ENCODE results near the gene CACNA2D2.
"Not testable (repeated sequence)": the region's sequence is repeated elsewhere in the genome, so short reads cannot be mapped to it uniquely, and the experiment has no call there.

Gene CACNA2D2

DNA sequence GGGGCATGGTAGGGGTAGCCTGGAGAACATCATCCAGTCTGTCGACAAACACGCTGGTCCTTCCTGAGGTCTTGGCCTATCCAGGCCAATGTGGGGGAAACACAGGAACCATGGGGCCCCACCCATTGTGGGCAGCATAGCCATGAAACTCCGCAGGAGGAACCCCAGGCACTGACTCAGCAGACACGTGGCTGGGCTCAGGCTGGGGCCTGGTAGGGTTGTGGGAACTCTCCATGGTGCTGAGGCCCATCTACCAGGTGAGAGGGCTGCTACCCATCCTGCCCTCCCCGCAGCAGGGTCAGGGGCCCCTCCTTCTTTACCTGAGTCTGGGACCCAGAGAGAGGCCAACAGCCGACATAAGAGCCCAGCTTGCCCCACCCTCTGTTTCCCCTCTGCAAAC, 22.6 kb upstream of the CACNA2D2 start:
- no peak for DNase-seq

DNA sequence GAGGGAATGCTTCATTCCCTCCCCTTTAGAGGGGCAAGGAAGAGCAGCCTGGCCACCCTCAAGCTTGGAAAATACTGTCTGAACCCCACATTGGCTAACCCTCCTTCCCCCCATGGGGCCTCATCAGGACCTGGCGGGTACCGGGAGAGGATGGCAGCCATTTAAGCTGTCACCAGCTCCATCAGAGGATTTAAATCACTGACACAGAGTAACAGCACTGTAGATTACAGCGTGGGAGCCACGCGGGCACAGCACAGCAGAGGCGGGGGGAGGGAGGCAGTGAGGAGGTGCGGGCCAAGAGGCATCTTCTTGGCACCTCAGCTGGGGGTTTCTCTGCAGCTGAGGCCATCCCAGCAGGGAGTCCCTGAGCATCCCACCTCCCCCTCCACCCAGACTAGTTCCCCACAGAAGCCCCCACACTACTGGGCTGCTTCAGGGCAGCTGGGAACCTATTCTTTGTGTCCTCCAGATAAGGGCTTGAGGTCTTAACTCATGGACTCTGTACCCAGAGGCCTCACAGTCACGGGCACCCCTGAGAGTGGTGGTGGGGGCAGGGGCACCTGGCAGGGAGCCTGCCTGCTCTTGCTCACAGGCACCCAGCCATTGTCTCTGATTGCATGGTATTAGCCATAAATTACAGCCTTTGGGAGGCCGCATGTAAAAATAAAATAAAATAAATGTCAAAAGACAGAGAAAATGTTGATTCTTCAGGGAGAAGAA, 21.9 kb upstream of the CACNA2D2 start:
- no peak for DNase-seq

DNA sequence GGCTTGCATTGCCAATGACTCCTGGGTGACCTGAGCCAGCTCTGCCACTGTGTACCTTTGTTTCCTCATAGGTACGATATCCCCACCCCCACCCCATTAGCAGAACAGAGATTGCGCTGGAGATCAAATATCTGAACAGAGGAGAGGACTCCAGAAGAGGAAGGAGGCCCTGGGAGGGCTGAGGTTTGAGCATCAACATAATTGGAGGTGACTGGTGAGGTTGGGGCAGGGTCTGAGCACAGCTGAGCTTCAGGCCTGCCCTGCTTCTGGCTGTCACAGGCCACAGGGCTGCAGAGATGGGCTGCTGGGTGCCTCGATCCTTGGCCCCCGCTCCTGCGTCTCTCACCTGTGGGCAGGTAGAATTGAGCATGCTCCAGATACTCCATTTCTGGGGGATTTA, 21.3 kb upstream of the CACNA2D2 start:
- DNase-seq, result no peak

DNA sequence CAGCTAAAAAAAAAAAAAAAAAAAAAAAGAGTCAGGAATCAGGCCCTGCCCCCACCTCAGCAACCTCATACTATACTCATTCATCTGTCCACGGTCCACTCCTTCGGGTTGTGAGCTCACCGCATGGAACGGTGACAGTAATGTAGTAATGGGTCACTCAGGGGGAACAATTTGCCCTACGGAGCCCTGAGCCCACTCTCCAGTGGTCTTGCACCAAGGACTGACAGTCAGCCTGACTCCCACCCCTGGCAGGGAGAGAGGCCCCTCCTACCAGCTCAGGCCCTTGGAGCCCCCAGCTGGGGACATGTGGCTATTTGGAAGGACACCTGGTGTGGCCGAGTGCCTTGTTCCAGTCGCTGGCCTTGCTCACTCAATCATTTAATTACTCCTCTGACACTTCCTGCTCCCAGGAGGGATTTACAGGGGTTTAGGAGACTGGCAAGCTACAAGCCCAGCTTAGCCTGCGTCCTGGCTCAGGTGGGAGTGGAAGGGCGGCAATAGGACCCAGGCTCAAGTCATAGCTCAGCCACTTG, 19.9 kb upstream of the CACNA2D2 start:
- no peak for DNase-seq

- DNase-seq, result no peak
Measured at GRCh38 chr3:50521572-50521971, 18.1 kb upstream of the CACNA2D2 start.

DNA sequence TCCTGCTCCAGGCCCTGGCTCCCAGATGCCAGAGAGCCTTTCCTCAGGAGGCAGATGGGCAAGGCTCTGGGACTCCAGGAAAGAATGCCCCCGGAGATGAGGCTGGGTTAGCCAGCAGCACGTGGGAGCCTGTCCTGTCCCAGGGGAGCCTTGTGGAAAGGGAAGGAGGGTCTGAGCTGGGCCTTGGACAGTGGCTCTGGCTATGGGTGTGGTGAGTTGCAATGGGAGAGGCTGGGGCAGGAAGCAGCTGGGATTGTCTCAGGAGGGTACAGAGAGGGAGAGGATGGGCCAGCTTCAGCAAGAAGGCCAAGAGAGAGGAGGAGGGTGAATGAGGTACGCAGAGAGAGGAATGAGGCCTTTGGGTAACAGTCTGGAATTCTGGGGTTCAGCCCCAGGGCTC, 17.4 kb upstream of the CACNA2D2 start:
- no peak for DNase-seq

- no peak for DNase-seq
Measured at GRCh38 chr3:50519471-50520089, 16.1 kb upstream of the CACNA2D2 start.

DNA sequence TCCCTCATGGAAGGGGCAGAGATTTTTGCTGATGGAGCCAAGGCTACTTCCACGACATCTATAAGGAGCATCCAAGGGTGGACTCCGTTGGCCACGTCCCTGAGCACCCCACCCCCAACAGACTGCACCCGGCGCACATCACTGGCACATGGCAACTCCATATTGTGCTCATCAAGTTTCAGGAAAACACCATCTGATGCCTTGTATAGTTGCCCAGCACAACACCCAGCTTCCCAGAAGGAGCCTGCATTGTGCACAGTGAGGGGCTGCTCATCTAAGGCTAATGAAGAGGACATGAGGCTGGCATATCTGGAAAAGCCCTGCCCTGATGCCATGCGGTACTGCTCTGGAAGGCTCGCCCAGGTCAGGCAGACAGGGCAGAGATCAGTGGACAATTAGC, 15.0 kb upstream of the CACNA2D2 start:
- no peak for DNase-seq

DNA sequence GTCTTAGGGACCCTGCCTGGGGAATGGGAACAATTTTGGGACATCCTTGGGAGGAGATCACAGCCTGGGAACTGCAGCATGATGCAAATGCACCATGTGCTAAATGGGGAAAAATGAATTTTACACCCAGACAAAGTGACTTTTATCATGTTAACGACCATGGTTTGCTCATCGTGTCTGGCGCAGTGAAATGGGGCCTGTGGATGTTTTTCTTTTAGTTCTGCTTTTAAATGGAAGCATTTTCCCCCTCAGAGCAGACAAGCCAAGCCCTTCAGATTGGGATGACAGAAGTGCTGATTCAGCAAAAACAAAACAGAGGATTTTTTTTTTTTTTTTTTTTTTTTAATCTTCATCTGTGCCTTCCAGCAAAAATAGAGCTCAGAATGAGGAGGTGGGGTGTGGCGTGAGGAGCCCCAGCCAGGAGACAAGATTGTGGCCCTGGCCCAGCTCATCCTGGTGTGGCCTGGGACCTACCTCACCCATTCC, 14.3 kb upstream of the CACNA2D2 start:
- no peak for DNase-seq

DNA sequence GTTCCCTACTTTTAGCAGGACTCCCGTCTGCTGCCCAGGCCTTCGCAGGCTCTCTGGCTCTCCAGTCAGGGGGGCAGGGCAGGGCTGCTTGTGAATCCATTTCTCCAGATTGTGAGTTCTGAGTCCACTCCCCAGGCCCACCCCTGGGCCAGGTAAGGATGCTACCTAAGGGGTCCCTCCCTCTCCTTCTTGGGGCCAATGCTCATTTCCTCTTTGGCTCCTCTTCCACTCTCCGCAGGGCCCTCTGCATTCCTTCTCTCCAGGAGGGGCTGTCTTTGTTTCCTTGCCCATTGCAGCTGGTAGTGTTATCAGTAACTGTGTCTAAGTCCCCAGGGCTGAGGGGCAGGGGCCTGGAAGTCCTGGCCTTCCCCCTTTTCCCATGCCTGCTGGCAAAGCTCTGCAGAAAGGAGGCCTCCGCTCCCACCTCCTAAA, 13.0 kb upstream of the CACNA2D2 start:
- DNase-seq, result peak; percentile 64

GRCh38 chr3:50515565-50516439, 12.4 kb upstream of the CACNA2D2 start:
- peak; percentile 80 for DNase-seq

DNA sequence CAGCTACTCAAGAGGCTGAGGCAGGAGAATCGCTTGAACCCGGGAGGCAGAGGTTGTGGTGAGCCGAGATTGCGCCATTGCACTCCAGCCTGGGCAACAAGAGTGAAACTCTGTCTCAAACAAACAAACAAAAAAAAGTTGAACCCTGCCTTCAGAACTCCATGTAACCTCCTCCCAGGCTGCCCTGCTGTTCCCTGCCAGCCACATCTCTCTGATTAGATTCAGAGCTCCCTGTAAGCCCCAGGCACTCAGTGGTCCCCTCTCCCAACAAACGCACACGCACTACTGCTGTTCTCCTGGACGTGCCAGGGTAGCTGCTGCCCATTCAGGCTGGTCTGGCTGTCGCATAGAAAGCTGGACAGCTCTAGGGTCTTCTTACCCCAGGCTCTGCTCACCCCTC, 9.5 kb upstream of the CACNA2D2 start:
- DNase-seq, result not testable (repeated sequence)

GRCh38 chr3:50512131-50512530, 8.7 kb upstream of the CACNA2D2 start:
- no peak for DNase-seq

DNA sequence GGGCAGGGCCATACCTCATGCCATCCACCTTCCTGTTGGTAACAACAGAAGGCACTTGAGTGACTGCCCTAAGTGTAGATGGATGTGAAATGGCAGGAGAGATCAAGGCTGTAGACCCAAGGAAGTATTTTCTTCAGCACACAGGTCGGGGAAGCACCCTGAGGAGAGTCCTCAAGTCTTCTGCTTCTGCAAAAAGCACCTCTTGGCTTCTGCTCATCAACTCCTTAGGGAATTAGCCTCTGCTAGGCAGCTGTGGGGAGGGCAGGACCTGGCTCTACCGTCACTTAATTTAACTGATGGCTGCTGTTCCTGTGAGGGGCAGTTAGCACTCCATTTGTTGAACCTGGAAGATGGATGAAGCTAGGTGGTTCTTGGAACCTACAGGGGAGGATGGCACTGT, 6.9 kb upstream of the CACNA2D2 start:
- DNase-seq, result no peak

GRCh38 chr3:50509715-50510114, 6.3 kb upstream of the CACNA2D2 start:
- DNase-seq, result no peak

- DNase-seq, result no peak
Measured at GRCh38 chr3:50508821-50509220, 5.4 kb upstream of the CACNA2D2 start.

GRCh38 chr3:50506169-50506568, 2.7 kb upstream of the CACNA2D2 start:
- no peak for DNase-seq

- no peak for DNase-seq
Measured at GRCh38 chr3:50504681-50505080, 1.2 kb upstream of the CACNA2D2 start.

DNA sequence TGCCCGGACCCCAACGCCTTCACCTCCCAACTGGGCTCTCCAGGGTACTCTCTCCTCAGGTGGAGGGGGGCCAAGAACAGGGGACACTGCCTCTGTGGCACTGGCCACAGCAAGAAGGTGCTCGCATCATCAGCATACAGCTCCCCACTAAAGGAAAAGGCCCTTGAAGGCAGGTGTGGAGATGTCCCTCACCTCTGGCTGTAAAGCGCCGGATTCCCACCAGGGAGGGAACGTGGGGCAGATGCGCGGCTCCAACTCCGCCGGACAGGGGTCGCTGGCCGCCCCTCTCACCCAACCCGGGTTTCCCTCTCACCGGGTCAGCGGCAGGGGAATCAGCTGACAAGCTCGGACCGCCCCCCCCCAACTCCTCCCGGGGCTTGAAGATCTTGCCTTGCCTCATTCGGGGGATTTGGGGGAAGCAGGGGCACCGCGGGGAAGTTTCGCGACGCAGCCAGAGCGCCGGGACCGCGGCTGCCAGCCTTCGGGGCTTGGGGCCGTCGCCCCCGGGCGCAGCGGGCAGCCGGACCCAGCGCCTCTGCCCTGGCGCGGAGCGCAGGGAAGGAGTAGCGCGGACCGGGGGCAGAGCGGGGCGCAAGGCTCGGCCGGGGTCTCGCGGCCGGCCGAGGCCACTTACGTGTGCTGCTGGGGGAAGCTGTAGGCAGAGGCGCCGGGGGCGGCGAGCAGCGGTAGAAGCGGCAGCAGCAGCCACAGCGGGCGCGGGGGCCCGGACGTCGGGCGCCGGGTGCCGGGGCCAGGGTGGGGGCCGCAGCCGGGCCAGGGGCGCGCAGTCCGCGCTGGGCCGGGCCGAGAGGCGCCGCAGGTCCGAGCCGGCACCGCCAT, 630 bp downstream of the CACNA2D2 start:
- DNase-seq, result no peak

DNA sequence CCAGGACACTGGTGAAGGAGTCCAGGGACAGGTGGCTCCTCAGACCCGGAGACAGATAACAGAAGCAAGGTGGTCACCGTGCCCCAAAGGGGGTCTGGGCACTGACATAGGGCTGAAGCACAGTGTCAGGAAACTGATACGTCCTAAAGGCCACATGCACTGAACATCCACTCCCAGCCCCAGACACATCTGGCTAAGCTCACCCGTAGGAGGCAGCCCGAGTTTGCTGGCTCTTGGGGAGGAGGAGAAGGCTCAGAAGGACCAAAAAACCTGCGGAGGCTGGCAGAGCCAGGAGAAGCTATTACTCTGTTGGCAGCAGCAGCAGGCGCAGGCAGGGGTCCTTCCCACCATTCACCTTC, 1.2 kb downstream of the CACNA2D2 start:
- no peak for DNase-seq

DNA sequence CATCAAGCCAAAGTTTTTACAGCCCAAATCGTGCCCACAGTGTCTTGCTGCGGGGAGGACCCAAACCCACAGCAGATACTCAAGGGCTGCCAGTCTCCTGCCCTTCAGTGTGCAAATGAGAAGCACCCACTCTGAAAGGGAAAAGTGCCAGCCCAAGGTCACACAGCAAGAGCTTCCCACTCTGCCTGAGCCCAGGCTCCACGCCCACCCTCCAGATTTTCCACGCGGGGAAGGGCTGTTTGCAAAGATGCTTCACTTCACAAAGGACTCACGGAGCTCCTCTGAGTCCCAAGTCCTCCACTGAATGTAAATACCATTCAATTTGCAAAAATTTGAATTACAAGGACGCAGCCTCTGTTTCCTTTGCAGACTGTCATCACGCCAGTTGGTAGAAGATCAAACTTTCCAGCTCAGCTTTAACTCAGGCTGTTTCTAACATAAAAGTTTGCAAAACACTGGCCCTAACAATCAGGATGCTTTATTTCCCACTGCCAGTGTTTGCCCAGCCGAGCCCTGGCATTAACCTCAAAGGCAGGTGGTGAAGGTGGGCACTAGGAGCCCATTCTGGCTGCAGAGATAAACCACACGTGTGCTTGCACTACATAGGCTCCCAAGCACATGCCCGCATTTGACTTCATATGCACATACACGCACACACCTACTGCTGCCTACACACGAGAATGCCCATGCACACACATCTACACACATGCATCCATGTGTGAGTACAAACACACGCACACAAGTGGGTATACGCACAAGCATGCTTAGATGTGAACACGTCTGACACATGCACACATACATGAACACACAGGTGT, 7.6 kb downstream of the CACNA2D2 start:
- DNase-seq, result no peak

DNA sequence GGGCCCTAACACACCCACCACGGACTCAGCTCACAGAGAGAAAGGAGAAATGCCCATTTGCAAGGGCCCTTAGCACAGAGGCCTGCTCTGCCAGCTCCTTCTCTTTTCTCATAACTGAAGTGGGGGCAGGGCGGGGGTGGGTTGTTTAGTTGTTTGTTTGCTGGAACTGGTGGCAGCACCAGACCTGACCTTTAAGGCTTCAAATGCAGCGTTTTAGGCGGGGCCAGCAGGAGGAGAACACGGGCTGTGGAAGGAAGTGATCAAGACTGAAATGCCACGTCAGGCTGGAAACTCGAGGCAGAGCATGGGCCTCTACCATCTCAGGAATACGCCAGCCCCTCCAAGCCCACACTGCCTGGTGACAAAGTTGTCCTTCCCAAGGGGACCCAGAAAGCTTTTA, 9.3 kb downstream of the CACNA2D2 start:
- no peak for DNase-seq
